ENCODE measurements around the gene NAA16. TPM values are rescaled to one million over a fixed set of nuclear protein-coding genes. Genes with fewer than 3 reads are reported as not detected.
"Not testable (repeated sequence)": the region's sequence is repeated elsewhere in the genome, so short reads cannot be mapped to it uniquely, and the experiment has no call there.

The NAA16 gene
- total and polyA plus RNA-seq, 12 donors: 3.4 to 15.1 (median 8.5) TPM

DNA sequence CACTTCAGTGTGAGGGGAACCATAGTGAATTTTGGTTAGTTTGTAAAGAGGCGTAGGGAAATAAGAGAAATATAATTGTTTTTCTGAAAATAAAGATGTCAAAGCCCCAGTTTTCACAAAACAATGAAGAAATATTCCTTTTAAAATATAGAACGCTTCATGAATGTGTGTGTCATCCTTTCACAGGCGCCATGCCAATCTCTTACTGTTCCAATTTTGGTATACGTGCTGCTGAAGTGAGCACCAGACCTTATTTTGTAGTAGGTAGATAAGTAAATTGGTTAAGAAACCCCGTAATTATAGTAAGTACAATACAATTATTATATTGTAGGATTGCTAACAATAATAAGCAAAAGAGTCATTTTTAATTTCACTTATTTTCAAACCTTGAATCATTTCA is 43.3 kb downstream of the NAA16 start:
- intact Hi-C loops (cut with DNase I): loop anchor here in 7 of 10 donors (2.0 to 10.0 kb wide), 4 partner anchors 298 to 760 kb away; no protein-coding TSS in a partner anchor
- 71 to 77% methylated on average over 5 of the region's 5 CpGs for WGBS, 2 donors

DNA sequence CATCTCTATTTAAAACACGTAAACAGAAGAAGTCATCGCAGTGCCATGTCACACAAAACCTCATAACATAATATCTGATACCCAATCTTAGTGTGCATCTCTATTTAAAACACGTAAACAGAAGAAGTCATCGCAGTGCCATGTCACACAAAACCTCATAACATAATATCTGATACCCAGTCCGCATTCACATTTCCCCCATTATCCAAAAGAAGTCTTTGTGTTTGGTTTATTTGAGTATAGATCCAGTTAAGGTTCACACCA is 45.2 kb downstream of the NAA16 start:
- DNase-seq: not testable (repeated sequence)
- 94 to 95% methylated on average over 5 of the region's 5 CpGs for WGBS, 2 donors
- intact Hi-C loops (cut with DNase I): loop anchor here in 5 of 10 donors (5.0 to 10.0 kb wide), 4 partner anchors 101 to 1694 kb away; partner anchors contain the start of gene RGCC (in 1 of the 5)

More for the DNA sequence above, 43.3 kb downstream of the NAA16 start:
- DNase-seq (no peak), ATAC-seq (no peak)
- TF ChIP-seq, protein P1, sequence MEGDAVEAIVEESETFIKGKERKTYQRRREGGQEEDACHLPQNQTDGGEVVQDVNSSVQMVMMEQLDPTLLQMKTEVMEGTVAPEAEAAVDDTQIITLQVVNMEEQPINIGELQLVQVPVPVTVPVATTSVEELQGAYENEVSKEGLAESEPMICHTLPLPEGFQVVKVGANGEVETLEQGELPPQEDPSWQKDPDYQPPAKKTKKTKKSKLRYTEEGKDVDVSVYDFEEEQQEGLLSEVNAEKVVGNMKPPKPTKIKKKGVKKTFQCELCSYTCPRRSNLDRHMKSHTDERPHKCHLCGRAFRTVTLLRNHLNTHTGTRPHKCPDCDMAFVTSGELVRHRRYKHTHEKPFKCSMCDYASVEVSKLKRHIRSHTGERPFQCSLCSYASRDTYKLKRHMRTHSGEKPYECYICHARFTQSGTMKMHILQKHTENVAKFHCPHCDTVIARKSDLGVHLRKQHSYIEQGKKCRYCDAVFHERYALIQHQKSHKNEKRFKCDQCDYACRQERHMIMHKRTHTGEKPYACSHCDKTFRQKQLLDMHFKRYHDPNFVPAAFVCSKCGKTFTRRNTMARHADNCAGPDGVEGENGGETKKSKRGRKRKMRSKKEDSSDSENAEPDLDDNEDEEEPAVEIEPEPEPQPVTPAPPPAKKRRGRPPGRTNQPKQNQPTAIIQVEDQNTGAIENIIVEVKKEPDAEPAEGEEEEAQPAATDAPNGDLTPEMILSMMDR (IDR thresholded peaks at IDR 0.05): no peak
- H3K27ac ChIP-seq: no peak overlapping the region
- no peaks in the 10 kb centered on the region for H3K9me3 ChIP-seq
- peaks cover 0 to 40% (median 0%) of the 10 kb centered on the region in 9 donors for H3K4me1 ChIP-seq
- H3K4me3 ChIP-seq: no peak overlapping the region
- H3K27me3 ChIP-seq: no peaks in the 10 kb centered on the region
- peaks cover 0 to 44% (median 6%) of the 10 kb centered on the region in 9 donors for H3K36me3 ChIP-seq

DNA sequence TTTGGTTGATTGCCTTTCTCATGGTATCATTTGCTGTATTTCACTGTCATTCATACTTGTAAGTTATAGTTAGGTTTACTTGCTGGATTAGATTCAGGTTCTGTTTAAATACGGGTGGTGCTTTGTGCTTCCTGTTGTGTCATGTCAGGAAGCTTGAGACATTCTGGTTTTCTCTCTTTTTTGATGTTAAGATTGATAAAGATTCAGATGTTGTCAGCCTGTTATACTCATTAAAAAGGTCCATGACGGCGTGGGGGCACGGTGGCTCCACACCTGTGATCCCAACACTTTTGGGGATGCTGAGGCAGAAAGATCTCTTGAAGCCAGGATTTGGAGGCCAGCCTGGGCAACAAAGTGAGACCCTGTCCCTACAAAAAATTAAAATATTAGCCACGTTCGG is 45.7 kb downstream of the NAA16 start:
- peak overlapping the region in 2 of 10 donors; percentile 19 to 72 for H3K27ac ChIP-seq
- H3K4me3 ChIP-seq: no peak overlapping the region
- WGBS, 2 donors: 70 to 77% methylated on average over 6 of the region's 6 CpGs
- H3K4me1 ChIP-seq: peaks cover 0 to 40% (median 0%) of the 10 kb centered on the region in 9 donors
- H3K36me3 ChIP-seq: peaks cover 0 to 60% (median 12%) of the 10 kb centered on the region in 9 donors
- no peak for DNase-seq
- no peaks in the 10 kb centered on the region for H3K9me3 ChIP-seq
- TF ChIP-seq, protein P1 (IDR thresholded peaks at IDR 0.05): no peak
- intact Hi-C loops (cut with DNase I): loop anchor here in 5 of 10 donors (5.0 to 10.0 kb wide), 4 partner anchors 101 to 1694 kb away; partner anchors contain the start of gene RGCC (in 1 of the 5)
- no peak for ATAC-seq
- H3K27me3 ChIP-seq: no peaks in the 10 kb centered on the region

More for the DNA sequence above, 45.2 kb downstream of the NAA16 start:
- not testable (repeated sequence) for H3K4me3 ChIP-seq, H3K27me3 ChIP-seq, ATAC-seq, H3K9me3 ChIP-seq
- peak overlapping the region in 1 of 10 donors; percentile 72 for H3K27ac ChIP-seq
- peaks cover 0 to 40% (median 0%) of the 10 kb centered on the region in 9 donors for H3K4me1 ChIP-seq
- peaks cover 0 to 56% (median 12%) of the 10 kb centered on the region in 9 donors for H3K36me3 ChIP-seq

DNA sequence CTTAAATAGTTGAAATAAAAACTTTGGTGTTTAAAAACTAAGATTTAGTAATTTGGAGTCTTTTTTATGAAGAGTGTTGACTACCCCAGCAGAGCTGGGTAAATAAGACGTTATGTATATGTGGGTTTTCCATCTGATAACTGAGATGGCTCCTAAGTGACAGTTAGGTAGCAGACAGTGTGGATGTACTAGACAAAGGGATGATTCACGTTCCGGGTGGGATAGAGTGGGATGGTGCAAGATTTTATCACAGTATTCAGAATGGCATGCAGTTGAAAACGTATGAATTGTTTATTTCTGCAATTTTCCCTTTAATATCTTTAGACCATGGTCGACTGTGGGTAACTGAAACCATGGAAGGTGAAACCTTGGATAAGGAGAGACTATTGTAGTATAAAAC is 50.4 kb downstream of the NAA16 start:
- no peak for ATAC-seq
- H3K36me3 ChIP-seq: peaks cover 0 to 93% (median 19%) of the 10 kb centered on the region in 9 donors
- no peak for DNase-seq
- no peak overlapping the region for H3K27ac ChIP-seq
- H3K4me1 ChIP-seq: peaks cover 0 to 18% (median 0%) of the 10 kb centered on the region in 9 donors
- no peaks in the 10 kb centered on the region for H3K27me3 ChIP-seq
- intact Hi-C loops (cut with DNase I): no loop called here
- TF ChIP-seq, protein P1 (IDR thresholded peaks at IDR 0.05): no peak
- H3K4me3 ChIP-seq: no peak overlapping the region
- 55 to 65% methylated on average over 5 of the region's 5 CpGs for WGBS, 2 donors
- H3K9me3 ChIP-seq: no peaks in the 10 kb centered on the region

DNA sequence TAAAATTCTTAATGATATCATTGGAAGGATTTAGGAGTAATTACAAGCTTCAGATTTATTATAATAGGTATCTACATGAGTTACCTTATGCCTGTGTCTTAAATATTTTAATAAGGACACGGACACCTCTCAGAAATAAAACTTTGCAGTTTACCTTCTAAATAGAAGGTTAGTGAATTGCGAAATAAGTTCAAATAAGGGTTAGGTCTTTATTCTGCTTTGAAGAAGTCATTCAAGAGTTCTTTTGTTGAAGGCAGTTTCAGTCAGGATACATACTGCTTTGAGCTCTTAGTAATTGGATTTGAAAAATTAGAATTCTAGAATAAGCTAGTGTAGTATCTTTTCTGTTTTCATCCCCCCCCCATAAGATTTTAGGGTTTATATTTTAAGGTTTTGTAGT is 53.0 kb downstream of the NAA16 start:
- Histone ChIP-seq H3K4me1 (no peaks in the 10 kb centered on the region), H3K27me3 (no peaks in the 10 kb centered on the region), H3K36me3 (peaks cover 0 to 100% (median 31%) of the 10 kb centered on the region in 9 donors), H3K9me3 (no peaks in the 10 kb centered on the region), H3K4me3 (no peak overlapping the region), H3K27ac (no peak overlapping the region)
- intact Hi-C loops (cut with DNase I): no loop called here
- DNase-seq (no peak), ATAC-seq (no peak)
- WGBS, 2 donors: 96 to 97% methylated on average over 2 of the region's 2 CpGs
- TF ChIP-seq, protein P1 (IDR thresholded peaks at IDR 0.05): no peak
